Measurements from ENCODE around the gene KBTBD13.
A peak's percentile ranks its signal among the peaks of the same experiment; 100 is the strongest.
"Not testable (repeated sequence)": the region's sequence is repeated elsewhere in the genome, so short reads cannot be mapped to it uniquely, and the experiment has no call there.

Gene KBTBD13

GRCh38 chr15:65096481-65097385 is 20.2 kb downstream of the KBTBD13 start:
- peak overlapping the region; percentile 23 for H3K27ac Mint-ChIP-seq

GRCh38 chr15:65097651-65098263 is 21.2 kb downstream of the KBTBD13 start:
- H3K36me3 Mint-ChIP-seq (ENCODE audit: low read depth), result peaks cover 65% of the 10 kb centered on the region
- no peaks in the 10 kb centered on the region for H3K9me3 Mint-ChIP-seq
- DNase-seq, result no peak
- no peaks in the 10 kb centered on the region for H3K4me1 Mint-ChIP-seq (ENCODE audit: low read depth)
- H3K4me3 Mint-ChIP-seq, result no peak overlapping the region
- no peaks in the 10 kb centered on the region for H3K27me3 Mint-ChIP-seq
- H3K27ac Mint-ChIP-seq, result peak overlapping the region; percentile 3

More at GRCh38 chr15:65096481-65097385, 20.2 kb downstream of the KBTBD13 start:
- no peaks in the 10 kb centered on the region for H3K27me3 Mint-ChIP-seq
- peak; percentile 16 for DNase-seq
- no peaks in the 10 kb centered on the region for H3K9me3 Mint-ChIP-seq
- no peak overlapping the region for H3K4me3 Mint-ChIP-seq
- H3K4me1 Mint-ChIP-seq (ENCODE audit: low read depth), result no peaks in the 10 kb centered on the region
- peaks cover 59% of the 10 kb centered on the region for H3K36me3 Mint-ChIP-seq (ENCODE audit: low read depth)

DNA sequence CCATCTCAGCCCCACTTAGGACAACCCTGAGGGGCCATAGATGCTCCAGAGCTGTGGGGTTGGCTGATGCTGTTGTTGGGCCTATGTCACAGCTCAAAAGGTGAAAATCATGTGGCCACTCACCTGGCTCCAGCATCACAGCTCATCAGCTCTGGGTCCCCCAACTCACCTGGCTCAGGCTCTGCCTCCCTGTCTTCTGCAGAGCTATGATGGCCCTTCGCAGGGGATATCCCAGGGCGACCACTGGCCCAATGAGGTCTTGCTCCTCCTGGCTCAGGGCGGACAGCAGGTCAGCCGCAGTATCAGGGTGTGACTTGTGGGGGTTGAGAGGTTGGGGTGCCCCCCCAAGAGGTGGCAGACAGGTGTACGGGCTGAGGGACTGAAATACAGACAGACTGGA is 22.8 kb downstream of the KBTBD13 start:
- Mint-ChIP-seq H3K4me3 (no peak overlapping the region), H3K27me3 (no peaks in the 10 kb centered on the region), H3K4me1 (ENCODE audit: low read depth) (no peaks in the 10 kb centered on the region), H3K9me3 (no peaks in the 10 kb centered on the region), H3K27ac (no peak overlapping the region), H3K36me3 (ENCODE audit: low read depth) (peaks cover 70% of the 10 kb centered on the region)
- DNase-seq, result no peak

DNA sequence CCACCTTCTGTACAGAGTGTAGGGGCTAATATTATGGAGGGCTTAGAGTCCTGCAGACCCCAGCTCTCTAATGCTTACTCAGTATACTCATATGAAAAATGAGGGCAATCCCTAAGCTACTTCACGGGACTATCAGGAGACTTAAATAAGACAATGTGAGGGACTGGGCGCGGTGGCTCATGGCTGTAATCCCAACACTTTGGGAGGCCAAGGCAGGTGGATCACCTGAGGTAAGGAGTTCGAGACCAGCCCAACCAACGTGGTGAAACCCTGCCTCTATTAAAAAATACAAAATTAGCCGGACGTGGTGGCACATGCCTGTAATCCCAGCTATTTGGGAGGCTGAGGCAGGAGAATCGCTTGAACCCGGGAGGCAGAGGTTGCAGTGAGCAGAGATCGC is 23.3 kb downstream of the KBTBD13 start:
- H3K9me3 Mint-ChIP-seq; H3K4me1 Mint-ChIP-seq (ENCODE audit: low read depth); H3K27me3 Mint-ChIP-seq; DNase-seq; H3K4me3 Mint-ChIP-seq; H3K27ac Mint-ChIP-seq: not testable (repeated sequence)
- peaks cover 74% of the 10 kb centered on the region for H3K36me3 Mint-ChIP-seq (ENCODE audit: low read depth)

DNA sequence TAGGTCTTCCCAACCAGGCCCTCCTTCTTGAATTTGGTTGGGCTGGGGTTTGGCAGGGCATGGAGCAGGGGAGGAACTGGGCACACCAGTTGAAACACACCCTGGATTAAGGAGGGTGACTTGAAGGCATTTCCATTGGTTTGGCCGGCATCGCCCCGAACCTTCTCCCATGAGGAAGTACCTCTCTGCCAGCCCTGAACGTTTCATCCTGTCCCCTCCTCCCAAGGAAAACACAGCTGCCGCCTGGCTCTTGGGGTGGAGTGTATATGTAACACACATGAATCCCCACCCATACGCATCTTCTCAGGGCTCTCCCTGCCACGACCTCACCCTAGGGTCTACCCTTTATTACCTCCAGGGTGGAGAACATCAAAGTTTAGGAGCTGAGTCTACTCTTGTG is 23.9 kb downstream of the KBTBD13 start:
- no peaks in the 10 kb centered on the region for H3K9me3 Mint-ChIP-seq
- no peaks in the 10 kb centered on the region for H3K4me1 Mint-ChIP-seq (ENCODE audit: low read depth)
- H3K4me3 Mint-ChIP-seq, result no peak overlapping the region
- H3K27me3 Mint-ChIP-seq, result no peaks in the 10 kb centered on the region
- DNase-seq, result no peak
- peaks cover 79% of the 10 kb centered on the region for H3K36me3 Mint-ChIP-seq (ENCODE audit: low read depth)
- H3K27ac Mint-ChIP-seq, result no peak overlapping the region

GRCh38 chr15:65101411-65101890 is 24.9 kb downstream of the KBTBD13 start:
- peak; percentile 67 for DNase-seq
- H3K27me3 Mint-ChIP-seq, result no peaks in the 10 kb centered on the region
- peaks cover 5% of the 10 kb centered on the region for H3K4me1 Mint-ChIP-seq (ENCODE audit: low read depth)
- H3K9me3 Mint-ChIP-seq, result no peaks in the 10 kb centered on the region
- H3K36me3 Mint-ChIP-seq (ENCODE audit: low read depth), result peaks cover 89% of the 10 kb centered on the region
- H3K4me3 Mint-ChIP-seq, result no peak overlapping the region
- no peak overlapping the region for H3K27ac Mint-ChIP-seq

DNA sequence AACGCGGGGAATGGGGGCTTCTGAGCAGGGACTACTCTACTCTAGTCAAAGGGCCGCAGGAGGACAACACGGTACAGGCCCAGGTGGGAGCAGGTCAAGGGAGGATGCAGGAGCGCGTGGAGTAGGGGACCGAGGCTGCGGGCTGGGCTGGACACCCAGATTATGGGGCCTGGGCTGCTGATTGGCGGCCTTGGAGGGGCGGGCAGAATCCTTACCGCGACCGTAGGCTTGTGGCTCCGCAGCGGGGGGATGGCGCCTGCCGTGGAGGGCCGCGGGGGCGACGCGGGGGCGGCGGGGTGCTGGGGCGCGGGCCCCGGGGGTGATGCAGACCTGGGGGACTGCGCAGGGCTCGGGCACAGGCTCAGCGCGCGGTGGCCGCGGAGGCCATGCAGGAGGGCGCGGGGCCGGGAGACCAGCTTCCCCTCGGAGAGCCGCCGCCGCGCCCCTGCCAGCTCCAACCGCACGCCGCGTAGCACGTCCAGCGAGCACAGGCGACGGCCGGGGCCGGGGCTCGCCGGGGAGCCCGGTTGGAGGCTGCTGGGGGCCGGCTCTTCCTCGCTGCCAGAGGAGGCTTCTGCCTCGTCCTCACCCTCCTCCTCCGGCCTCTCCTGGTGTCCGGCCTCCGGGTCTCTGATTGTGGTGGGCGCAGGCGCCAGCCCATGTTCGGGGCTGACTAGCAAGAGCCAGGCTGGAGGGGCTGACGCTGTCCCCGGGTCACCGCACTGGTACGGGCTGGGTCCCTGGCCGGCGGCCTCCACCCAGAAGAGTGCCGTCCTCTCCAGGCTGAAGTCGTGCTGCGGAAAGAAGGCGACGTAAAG is 25.6 kb downstream of the KBTBD13 start:
- Mint-ChIP-seq H3K4me1 (ENCODE audit: low read depth) (peaks cover 5% of the 10 kb centered on the region), H3K36me3 (ENCODE audit: low read depth) (peaks cover 84% of the 10 kb centered on the region), H3K27ac (no peak overlapping the region), H3K4me3 (no peak overlapping the region), H3K9me3 (no peaks in the 10 kb centered on the region), H3K27me3 (no peaks in the 10 kb centered on the region)
- no peak for DNase-seq

DNA sequence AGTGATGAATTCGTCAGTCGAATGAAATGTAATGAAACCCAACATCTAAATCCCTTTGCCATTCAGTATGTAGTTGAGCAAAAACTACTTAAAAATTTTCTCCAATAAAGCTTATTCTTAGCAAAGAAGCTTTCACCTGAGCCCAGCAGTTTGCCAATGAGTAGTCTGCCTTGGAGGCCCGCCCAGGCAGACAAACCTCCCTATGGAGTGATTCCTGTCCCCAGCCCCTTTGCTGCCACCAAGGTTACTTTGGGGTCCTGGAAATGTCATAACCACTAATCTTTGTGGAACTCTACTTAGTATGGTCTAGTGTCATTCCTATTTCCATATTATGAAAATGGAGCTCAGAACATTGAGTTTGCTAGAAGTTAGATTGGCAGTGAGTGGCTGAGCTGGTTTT is 26.4 kb downstream of the KBTBD13 start:
- Mint-ChIP-seq H3K4me1 (ENCODE audit: low read depth) (peaks cover 5% of the 10 kb centered on the region), H3K9me3 (no peaks in the 10 kb centered on the region), H3K27ac (no peak overlapping the region), H3K4me3 (no peak overlapping the region), H3K27me3 (no peaks in the 10 kb centered on the region), H3K36me3 (ENCODE audit: low read depth) (peaks cover 80% of the 10 kb centered on the region)
- DNase-seq, result no peak

DNA sequence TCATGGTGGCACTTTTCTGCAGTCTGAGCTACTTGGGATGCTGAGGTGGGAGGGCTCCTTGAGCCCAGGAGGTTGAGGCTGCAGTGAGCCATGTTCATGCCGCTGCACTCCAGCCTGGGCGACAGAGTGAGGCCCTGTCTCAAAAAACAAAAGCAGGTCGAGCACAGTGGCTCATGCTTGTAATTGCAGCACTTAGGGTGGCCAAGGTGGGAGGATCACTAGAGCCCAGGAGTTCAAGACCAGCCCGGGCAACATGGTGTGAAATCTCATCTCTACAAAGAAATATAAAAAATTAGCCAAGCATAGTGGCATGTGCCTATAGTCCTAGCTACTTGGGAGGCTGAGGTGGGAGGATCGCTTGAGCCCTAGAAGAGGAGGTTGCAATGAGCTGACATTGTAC is 28.5 kb downstream of the KBTBD13 start:
- no peaks in the 10 kb centered on the region for H3K27me3 Mint-ChIP-seq
- no peak overlapping the region for H3K27ac Mint-ChIP-seq
- H3K4me1 Mint-ChIP-seq (ENCODE audit: low read depth), result peaks cover 5% of the 10 kb centered on the region
- peaks cover 70% of the 10 kb centered on the region for H3K36me3 Mint-ChIP-seq (ENCODE audit: low read depth)
- H3K4me3 Mint-ChIP-seq, result no peak overlapping the region
- H3K9me3 Mint-ChIP-seq, result no peaks in the 10 kb centered on the region
- DNase-seq, result no peak

DNA sequence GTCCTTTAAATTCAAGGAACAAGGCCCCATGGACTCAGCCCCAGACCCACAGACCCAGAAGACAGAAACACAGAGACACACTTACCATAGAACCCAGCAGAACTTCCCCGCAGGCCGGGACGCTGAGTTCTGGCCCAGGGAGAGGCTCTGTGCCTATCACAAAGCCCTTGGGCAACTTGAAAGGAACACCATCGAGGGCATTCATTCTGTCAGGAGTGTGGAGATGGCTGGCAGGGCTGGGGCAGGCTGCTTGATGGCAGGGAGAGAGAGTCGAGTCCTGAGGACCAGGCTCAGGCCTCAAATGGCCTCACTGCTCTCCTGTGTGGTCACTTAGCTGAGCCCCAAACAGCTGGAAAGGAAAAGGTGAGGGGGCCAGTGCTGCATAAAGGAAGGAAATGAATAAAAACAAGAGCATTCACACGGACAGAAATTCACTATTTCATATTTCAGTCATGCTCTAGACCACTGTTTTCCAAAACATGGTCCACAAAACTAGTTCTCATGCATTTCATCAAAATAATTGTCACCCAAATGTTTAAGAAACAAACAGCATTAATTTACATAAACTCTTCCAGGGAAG is 29.6 kb downstream of the KBTBD13 start:
- H3K27ac Mint-ChIP-seq, result no peak overlapping the region
- peaks cover 65% of the 10 kb centered on the region for H3K36me3 Mint-ChIP-seq (ENCODE audit: low read depth)

DNA sequence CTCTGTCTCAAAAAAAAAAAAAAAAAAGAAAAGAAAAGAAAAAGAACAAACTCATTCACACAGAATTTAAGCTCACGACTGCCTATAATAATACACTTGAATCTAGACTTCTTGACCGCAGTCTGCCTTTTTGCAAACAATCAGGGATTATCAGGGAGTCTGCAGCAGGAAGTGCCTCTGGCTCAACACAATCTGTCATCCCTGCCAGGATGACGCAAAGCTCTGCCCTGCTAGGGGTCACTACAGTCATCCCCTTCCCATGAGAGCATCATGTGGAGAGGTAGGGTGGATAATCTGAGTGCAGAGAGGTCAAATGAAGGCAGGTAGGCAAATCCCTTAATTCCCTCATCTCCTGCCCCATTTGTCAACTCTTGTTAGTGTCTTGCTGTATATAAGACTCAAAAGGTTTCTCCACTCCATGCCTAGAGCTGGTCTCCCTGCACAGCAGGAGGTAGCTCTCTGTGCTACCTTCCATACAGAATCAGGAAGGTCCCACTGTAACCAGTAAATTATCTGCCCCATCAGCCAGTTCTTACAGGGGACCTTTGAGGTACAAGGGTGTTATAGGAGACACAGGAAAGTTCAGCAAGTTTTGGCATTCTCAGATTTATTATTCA is 34.2 kb downstream of the KBTBD13 start:
- Mint-ChIP-seq H3K27me3 (no peaks in the 10 kb centered on the region), H3K27ac (peak overlapping the region; percentile 5), H3K4me1 (ENCODE audit: low read depth) (peaks cover 5% of the 10 kb centered on the region), H3K36me3 (ENCODE audit: low read depth) (peaks cover 69% of the 10 kb centered on the region), H3K4me3 (no peak overlapping the region), H3K9me3 (no peaks in the 10 kb centered on the region)
- DNase-seq, result no peak

More for the DNA sequence above, 29.6 kb downstream of the KBTBD13 start:
- H3K4me1 Mint-ChIP-seq (ENCODE audit: low read depth), result peaks cover 5% of the 10 kb centered on the region
- no peaks in the 10 kb centered on the region for H3K27me3 Mint-ChIP-seq
- H3K4me3 Mint-ChIP-seq, result no peak overlapping the region
- DNase-seq, result no peak
- H3K9me3 Mint-ChIP-seq, result no peaks in the 10 kb centered on the region

DNA sequence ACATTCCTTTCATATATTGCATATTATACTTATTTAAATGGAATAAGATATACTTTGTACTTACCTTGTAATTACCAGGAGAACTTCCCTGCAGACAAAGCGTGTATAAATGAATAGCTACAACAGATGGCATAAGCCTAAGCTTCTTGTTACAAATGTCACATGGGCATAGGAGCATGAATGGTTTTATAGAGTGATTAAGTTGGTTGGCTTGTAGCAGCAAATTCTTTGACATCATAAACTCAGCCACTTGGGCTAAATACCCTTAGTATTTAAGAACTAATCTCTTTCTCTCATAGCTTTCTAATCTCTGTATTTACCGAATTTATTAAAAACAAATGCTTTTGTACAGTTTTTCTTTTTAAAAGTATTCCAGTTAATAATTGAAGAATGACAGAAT is 38.5 kb downstream of the KBTBD13 start, which contains the start of gene UBAP1L:
TSS of gene UBAP1L (minus strand) at position 115 of the 400 bp plus-strand sequence. CDS start 8,985 bp downstream, outside the sequence.
- H3K9me3 Mint-ChIP-seq, result no peaks in the 10 kb centered on the region
- no peaks in the 10 kb centered on the region for H3K27me3 Mint-ChIP-seq
- H3K4me3 Mint-ChIP-seq, result no peak within 1 kb of the TSS
- H3K27ac Mint-ChIP-seq, result no peak within 1 kb of the TSS
- no peaks in the 10 kb centered on the region for H3K4me1 Mint-ChIP-seq (ENCODE audit: low read depth)
- no peak for DNase-seq
- H3K36me3 Mint-ChIP-seq (ENCODE audit: low read depth), result peaks cover 86% of the 10 kb centered on the region

DNA sequence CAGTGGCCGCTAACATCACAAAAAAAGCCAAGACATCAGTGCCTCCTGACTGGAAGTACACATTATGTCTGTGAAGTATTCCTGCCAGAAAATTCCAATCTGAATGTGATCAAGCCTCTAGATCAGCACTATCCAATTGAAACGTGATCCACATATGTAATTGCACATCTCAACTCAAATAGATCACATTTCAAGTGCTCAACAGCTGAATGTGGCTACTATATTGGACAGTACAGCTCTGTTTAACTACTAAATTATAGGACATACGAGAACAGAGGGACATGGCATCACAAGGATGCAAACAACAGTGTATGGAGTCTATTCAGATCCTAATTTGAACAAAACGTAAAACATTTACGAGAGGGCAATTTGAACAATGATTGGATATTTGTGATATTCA is 39.0 kb downstream of the KBTBD13 start:
- H3K9me3 Mint-ChIP-seq, result no peaks in the 10 kb centered on the region
- H3K4me3 Mint-ChIP-seq, result no peak overlapping the region
- no peak overlapping the region for H3K27ac Mint-ChIP-seq
- H3K4me1 Mint-ChIP-seq (ENCODE audit: low read depth), result no peaks in the 10 kb centered on the region
- H3K36me3 Mint-ChIP-seq (ENCODE audit: low read depth), result peaks cover 88% of the 10 kb centered on the region
- no peak for DNase-seq
- H3K27me3 Mint-ChIP-seq, result no peaks in the 10 kb centered on the region

All from activated T-cell treated with anti-CD3 and anti-CD28 coated beads, Interleukin-2, amount 50 U/mL, for 24 hours (primary cell).